ENCODE measurements around the gene FICD.

DNA sequence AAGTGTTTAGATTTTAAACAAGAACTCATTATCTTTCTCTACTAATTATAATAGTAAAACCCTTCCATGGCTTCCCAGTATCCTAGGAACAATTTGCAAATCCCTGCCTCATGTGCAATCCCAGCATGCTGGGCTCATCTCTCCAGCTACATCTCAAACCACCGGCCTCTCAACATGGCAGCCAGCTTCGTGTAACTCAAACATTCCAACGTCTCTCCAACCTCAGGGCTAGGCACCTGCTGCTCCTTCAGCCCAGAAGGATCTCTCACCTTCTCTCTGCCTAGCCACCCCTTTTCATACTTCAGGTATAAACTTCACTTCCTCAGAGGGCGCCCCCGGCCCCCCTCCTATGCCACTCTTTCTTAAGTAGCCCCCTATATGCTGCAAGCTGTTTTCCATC is 38.7 kb downstream of the FICD start:
- TF ChIP-seq, protein P1, sequence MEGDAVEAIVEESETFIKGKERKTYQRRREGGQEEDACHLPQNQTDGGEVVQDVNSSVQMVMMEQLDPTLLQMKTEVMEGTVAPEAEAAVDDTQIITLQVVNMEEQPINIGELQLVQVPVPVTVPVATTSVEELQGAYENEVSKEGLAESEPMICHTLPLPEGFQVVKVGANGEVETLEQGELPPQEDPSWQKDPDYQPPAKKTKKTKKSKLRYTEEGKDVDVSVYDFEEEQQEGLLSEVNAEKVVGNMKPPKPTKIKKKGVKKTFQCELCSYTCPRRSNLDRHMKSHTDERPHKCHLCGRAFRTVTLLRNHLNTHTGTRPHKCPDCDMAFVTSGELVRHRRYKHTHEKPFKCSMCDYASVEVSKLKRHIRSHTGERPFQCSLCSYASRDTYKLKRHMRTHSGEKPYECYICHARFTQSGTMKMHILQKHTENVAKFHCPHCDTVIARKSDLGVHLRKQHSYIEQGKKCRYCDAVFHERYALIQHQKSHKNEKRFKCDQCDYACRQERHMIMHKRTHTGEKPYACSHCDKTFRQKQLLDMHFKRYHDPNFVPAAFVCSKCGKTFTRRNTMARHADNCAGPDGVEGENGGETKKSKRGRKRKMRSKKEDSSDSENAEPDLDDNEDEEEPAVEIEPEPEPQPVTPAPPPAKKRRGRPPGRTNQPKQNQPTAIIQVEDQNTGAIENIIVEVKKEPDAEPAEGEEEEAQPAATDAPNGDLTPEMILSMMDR (IDR thresholded peaks at IDR 0.05; ENCODE audit: borderline replicate concordance, extremely low read depth, low read length, poor library complexity, severe bottlenecking) = no peak
- TF ChIP-seq EZH2 (IDR thresholded peaks at IDR 0.05; ENCODE audit: borderline replicate concordance, low read depth, low read length, severe bottlenecking) = no peak
